AG04450 (cell line): ENCODE data around the gene TANGO2. TPM values are rescaled to one million over a fixed set of nuclear protein-coding genes. Genes with fewer than 3 reads are reported as not detected.
"Not testable (repeated sequence)": the region's sequence is repeated elsewhere in the genome, so short reads cannot be mapped to it uniquely, and the experiment has no call there.

Experiments
- CTCF ChIA-PET: fragments of 300-600, 350-600 bp; formaldehyde crosslinking; extraction: SDS; loops from one replicate; lab custom pipeline; 2022; ENCODE audit warnings: antibody characterized with exemption, inconsistent platforms; lab: Charles Lee
- POLR2A ChIA-PET: fragments of 350-600 bp; formaldehyde crosslinking; extraction: SDS; loops from one replicate; lab custom pipeline; 2021; ENCODE audit warnings: antibody characterized with exemption, inconsistent platforms; lab: Yijun Ruan, JAX
- DNase-seq: peaks from one replicate; pipeline ENCODE4 v3.0.0-alpha.2; 2011; ENCODE audit warnings: low read depth, low spot score
- H3K27ac ChIP-seq: one replicate; pipeline ENCODE4 v1.5.1; 2012; ENCODE audit warnings: low read depth, low read length, control low read depth
- H3K27me3 ChIP-seq: one replicate; pipeline ENCODE4 v1.6.0; 2012; ENCODE audit warnings: low read length; ENCODE audit not compliant: control insufficient read depth, insufficient read depth
- H3K4me3 ChIP-seq: 2 replicates; pipeline ENCODE4 v1.5.1; 2011; ENCODE audit warnings: mild to moderate bottlenecking, low read depth, low read length, control low read depth
- H3K9me3 ChIP-seq: 2 replicates; pipeline ENCODE4 v1.5.1; 2012; ENCODE audit warnings: low read length; ENCODE audit not compliant: control insufficient read depth, insufficient read depth
- polyA plus RNA-seq: library from polyadenylated mRNA; depleted of rRNA; stranded (reverse); fragments of >200 nt; gene quantifications from 2 replicates; pipeline ENCODE4 v1.2.3, GENCODE V29; 2011
- TF ChIP-seq, protein P1 (sequence below): IDR thresholded peaks from 2 replicates; pipeline ENCODE4 v1.5.1; 2011; ENCODE audit warnings: low read depth, low read length, control low read depth, inconsistent platforms

The TANGO2 gene
- polyA plus RNA-seq, 1 experiment = 21.3 TPM

DNA sequence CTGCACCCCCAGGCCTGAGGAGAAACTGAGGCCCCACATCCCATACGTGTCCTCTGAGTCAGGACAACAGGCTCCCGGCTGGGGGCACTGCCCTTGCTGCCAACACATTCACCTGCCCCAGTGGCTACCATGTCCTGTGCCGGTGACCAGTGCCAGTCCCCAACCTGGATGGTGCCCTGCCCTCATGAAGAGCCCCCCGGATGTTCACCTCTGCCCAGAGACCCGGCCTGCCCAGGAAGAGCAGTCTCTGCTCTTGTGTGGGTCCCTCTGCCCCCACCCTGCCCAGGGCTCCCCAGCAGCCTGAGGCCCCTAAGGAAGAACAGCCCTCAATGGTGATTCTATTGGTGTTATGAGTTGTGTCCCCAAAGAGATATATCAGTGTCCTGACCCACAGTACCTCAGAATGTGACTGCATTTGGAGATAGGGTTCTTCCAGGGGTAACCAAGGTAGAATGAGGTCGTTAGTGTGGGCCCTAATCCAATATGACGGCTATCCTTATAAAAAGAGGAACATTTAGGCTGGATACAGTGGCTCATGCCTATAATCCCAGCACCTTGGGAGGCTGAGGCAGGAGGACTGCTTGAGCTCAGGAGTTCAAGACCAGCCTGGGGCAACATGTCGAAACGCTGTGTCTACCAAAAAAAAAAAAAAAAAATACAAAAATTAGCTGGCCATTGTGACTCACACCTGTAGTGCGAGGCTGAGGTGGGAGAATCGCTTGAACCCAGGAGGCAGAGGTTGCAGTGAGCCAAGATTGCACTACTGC lies 45.9 kb downstream of the TANGO2 start:
- H3K9me3 ChIP-seq = no peaks in the 10 kb centered on the region; the same call in 1 of the 2 replicates
- H3K27ac ChIP-seq = no peak overlapping the region
- H3K4me3 ChIP-seq = no peak overlapping the region
- ChIA-PET CTCF (no interaction called here), POLR2A (no interaction called here)
- H3K27me3 ChIP-seq = no peaks in the 10 kb centered on the region
- DNase-seq = no peak
- TF ChIP-seq, protein P1, sequence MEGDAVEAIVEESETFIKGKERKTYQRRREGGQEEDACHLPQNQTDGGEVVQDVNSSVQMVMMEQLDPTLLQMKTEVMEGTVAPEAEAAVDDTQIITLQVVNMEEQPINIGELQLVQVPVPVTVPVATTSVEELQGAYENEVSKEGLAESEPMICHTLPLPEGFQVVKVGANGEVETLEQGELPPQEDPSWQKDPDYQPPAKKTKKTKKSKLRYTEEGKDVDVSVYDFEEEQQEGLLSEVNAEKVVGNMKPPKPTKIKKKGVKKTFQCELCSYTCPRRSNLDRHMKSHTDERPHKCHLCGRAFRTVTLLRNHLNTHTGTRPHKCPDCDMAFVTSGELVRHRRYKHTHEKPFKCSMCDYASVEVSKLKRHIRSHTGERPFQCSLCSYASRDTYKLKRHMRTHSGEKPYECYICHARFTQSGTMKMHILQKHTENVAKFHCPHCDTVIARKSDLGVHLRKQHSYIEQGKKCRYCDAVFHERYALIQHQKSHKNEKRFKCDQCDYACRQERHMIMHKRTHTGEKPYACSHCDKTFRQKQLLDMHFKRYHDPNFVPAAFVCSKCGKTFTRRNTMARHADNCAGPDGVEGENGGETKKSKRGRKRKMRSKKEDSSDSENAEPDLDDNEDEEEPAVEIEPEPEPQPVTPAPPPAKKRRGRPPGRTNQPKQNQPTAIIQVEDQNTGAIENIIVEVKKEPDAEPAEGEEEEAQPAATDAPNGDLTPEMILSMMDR = no peak

DNA sequence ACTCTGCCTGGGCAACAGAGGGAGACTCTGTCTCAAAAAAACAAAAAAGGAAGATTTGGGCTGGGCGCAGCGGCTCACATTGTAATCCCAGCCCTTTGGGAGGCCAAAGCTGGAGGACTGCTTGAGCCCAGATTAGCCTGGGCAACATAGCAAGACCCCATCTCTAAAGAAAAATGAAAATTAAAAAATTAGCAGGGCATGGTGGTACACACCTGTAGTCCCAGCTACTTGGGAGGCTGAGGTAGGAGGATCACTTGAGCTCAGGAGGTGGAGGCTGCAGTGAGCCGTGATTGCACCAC lies 46.4 kb downstream of the TANGO2 start:
- H3K9me3 ChIP-seq, H3K27ac ChIP-seq, DNase-seq, CTCF ChIA-PET, H3K4me3 ChIP-seq, H3K27me3 ChIP-seq: not testable (repeated sequence)
- POLR2A ChIA-PET = interaction anchor here (0.7 kb wide), 1 partner anchor 256 kb away, joined by 3 read pairs; no protein-coding TSS in a partner anchor

DNA sequence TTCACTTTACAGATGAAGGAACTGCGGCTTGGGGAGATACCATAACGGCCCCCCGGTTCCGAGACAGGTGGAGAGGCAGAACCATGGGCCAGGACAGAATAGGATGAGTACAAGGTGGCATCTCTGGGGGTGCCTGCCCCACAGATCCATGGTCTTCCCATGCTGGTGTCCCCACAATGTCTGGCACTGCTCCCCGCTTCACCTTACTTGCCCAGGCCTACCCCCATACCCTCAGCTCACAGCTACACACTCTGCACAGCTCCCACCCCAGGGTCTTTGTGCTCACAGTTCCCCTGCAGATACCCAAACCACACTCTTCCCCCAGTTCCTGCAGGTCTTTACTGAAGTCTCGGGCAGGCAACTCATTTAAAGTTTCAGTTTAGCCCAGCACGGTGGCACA lies 47.7 kb downstream of the TANGO2 start:
- H3K27ac ChIP-seq = no peak overlapping the region
- H3K27me3 ChIP-seq = no peaks in the 10 kb centered on the region
- no peak overlapping the region for H3K4me3 ChIP-seq
- ChIA-PET POLR2A (no interaction called here), CTCF (interaction anchor here (0.6 kb wide), 1 partner anchor 43 kb away, joined by 3 read pairs; no protein-coding TSS in a partner anchor)
- no peaks in the 10 kb centered on the region for H3K9me3 ChIP-seq
- TF ChIP-seq, protein P1 = no peak
- DNase-seq = no peak

DNA sequence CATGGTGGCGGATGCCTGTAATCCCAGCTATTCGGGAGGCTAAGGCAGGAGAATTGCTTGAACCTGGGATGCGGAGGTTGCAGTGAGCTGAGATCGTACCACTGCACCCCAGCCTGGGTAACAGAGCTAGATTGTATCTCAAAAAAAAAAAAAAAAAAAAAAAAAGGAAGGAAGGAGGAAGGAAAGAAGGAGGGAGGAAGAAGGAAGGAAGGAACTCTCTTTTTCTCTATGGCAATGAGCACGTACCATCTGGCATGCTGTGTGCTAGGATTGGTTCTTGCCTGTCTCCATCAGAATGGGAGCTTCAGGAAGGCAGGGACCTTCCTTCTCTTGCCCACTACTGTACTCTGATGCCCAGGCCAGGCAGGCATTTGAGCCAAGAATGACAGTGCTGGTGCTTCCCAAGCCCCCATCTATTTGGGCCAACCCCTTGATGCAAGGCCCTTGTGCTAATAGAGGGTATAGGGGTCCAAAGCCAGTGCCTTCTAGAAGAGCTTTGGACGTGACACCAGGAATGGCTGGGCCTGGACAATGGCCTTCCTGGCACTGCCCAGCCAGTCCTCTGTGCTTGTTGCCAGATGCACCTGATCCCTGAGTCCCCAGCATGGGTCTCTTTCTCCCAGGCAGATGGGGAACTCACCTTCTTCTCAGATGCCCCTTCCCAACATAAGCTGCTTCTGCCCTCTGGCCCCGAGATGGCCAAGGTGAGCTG lies 48.6 kb downstream of the TANGO2 start:
- H3K27ac ChIP-seq = no peak overlapping the region
- H3K4me3 ChIP-seq = no peak overlapping the region
- TF ChIP-seq, protein P1 = no peak
- POLR2A ChIA-PET = interaction anchor here (0.7 to 0.8 kb wide), 2 partner anchors 12 to 13 kb away, joined by 8 to 9 read pairs; no protein-coding TSS in a partner anchor
- H3K27me3 ChIP-seq = no peaks in the 10 kb centered on the region
- H3K9me3 ChIP-seq = no peaks in the 10 kb centered on the region
- CTCF ChIA-PET = interaction anchor here (0.6 kb wide), 1 partner anchor 42 kb away, joined by 3 read pairs; no protein-coding TSS in a partner anchor
- DNase-seq = no peak

DNA sequence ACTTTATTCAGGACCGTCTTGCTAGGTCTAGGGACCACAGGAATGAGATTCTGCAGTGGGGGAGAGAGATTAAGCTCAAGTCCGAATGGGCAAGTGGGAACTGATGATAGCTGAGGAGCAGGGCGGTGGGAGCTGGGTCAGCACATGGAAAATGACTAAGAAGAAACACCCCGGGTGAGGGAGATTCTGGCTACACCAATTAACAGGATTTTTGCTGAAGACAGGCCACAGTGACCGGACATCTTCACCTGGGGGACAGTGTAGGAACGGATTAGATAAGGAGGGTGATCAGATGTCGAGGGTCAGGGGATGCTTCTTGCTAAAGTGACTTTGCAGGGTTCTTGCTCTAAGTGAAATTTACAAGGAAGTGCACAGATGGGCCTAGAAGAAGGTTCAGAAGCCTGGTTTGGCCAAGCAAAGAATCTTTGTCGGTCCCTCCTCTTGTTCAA lies 50.6 kb downstream of the TANGO2 start:
- TF ChIP-seq, protein P1 = no peak
- Histone ChIP-seq H3K4me3 (no peak overlapping the region), H3K9me3 (no peaks in the 10 kb centered on the region), H3K27ac (no peak overlapping the region), H3K27me3 (no peaks in the 10 kb centered on the region)
- no peak for DNase-seq
- ChIA-PET CTCF (no interaction called here), POLR2A (interaction anchor here (0.7 kb wide), 1 partner anchor 17 kb away, joined by 6 read pairs; no protein-coding TSS in a partner anchor)
